HepG2 (cell line): ENCODE results near the gene KTI12. TPM values are rescaled to one million over a fixed set of nuclear protein-coding genes. Genes with fewer than 3 reads are reported as not detected.

Source experiments
- ATF2 ChIP-seq: sonication (generic); formaldehyde crosslinking; IDR thresholded peaks from 2 replicates; pipeline ENCODE4 v1.4.0; 2020; ENCODE audit warnings: missing genetic modification reagents
- HES4 ChIP-seq: sonication (generic); formaldehyde crosslinking; IDR thresholded peaks from 2 replicates; pipeline ENCODE4 v1.9.0; 2021; ENCODE audit warnings: mild to moderate bottlenecking, missing genetic modification reagents, borderline replicate concordance
- HMG20A ChIP-seq: IDR thresholded peaks from 2 replicates; pipeline ENCODE4 v1.6.1; 2016; ENCODE audit warnings: borderline replicate concordance
- MAFF ChIP-seq: IDR thresholded peaks from 2 replicates; pipeline ENCODE4 v1.6.1; 2011; ENCODE audit warnings: low read depth, low read length, improper control_type of control experiment
- MYNN ChIP-seq: sonication (generic); formaldehyde crosslinking; IDR thresholded peaks from 2 replicates; pipeline ENCODE4 v1.4.0; 2020; ENCODE audit warnings: mild to moderate bottlenecking, low read depth, missing genetic modification reagents
- NR2F1 ChIP-seq, 2 experiments: fragments of 450-650 bp in 1 of 2; formaldehyde crosslinking in 1 of 2; IDR thresholded peaks; 2 replicates each; pipeline versions ENCODE4 v1.5.0 to v1.6.1; 2016 to 2020; ENCODE audit warnings: mild to moderate bottlenecking in 1 of 2, missing compliant biosample characterization in 1 of 2, missing genetic modification reagents in 1 of 2, moderate library complexity in 1 of 2
- SRY ChIP-seq: sonication (generic); formaldehyde crosslinking; IDR thresholded peaks from 2 replicates; pipeline ENCODE4 v1.8.0; 2022; ENCODE audit warnings: mild to moderate bottlenecking, missing genetic modification reagents
- SUZ12 ChIP-seq: fragments of 150-350 bp; IDR thresholded peaks from 2 replicates; pipeline ENCODE4 v1.6.1; 2014; ENCODE audit warnings: low read depth, low read length
- ZBTB34 ChIP-seq: sonication (generic); formaldehyde crosslinking; IDR thresholded peaks from 2 replicates; pipeline ENCODE4 v1.8.0; 2022; ENCODE audit warnings: mild to moderate bottlenecking, missing genetic modification reagents
- ZFP90 ChIP-seq: sonication (generic); formaldehyde crosslinking; IDR thresholded peaks from 2 replicates; pipeline ENCODE4 v1.8.0; 2022; ENCODE audit warnings: missing genetic modification reagents, mild to moderate bottlenecking, inconsistent platforms, borderline replicate concordance
- ZNF329 ChIP-seq: sonication (generic); formaldehyde crosslinking; IDR thresholded peaks from 2 replicates; pipeline ENCODE4 v1.9.0; 2021; ENCODE audit warnings: low read depth, mild to moderate bottlenecking, missing genetic modification reagents
- ZNF550 ChIP-seq: sonication (generic); formaldehyde crosslinking; IDR thresholded peaks from 2 replicates; pipeline ENCODE4 v1.4.0; 2020; ENCODE audit warnings: mild to moderate bottlenecking, missing genetic modification reagents, borderline replicate concordance
- ZNF646 ChIP-seq: sonication (generic); formaldehyde crosslinking; IDR thresholded peaks from 2 replicates; pipeline ENCODE4 v1.9.0; 2021; ENCODE audit warnings: mild to moderate bottlenecking, missing genetic modification reagents
- ZNF883 ChIP-seq: sonication (generic); formaldehyde crosslinking; IDR thresholded peaks from 2 replicates; pipeline ENCODE4 v1.5.1; 2020; ENCODE audit warnings: mild to moderate bottlenecking, missing genetic modification reagents; ENCODE audit errors: not compliant biosample characterization
- polyA plus RNA-seq, 8 experiments: library from polyadenylated mRNA; depleted of rRNA in 3 of 8; stranded (reverse) in 7 of 8; unstranded in 1 of 8; fragments of >200 nt; fragmentation: Illumina TruSeq in 4 of 8; extraction: Trizol in 4 of 8; gene quantifications; 2 replicates each; pipeline versions ENCODE4 v1.2.1 to v1.2.3, GENCODE V29; 2011 to 2016; ENCODE audit warnings: low read depth in 4 of 8, missing spikeins in 1 of 8, mixed read lengths in 1 of 8; ENCODE audit not compliant: insufficient read depth in 1 of 8
- total RNA-seq, 5 experiments: library from RNA; depleted of rRNA; stranded (reverse); fragments of >200 nt; fragmentation: Illumina TruSeq; extraction: Trizol; gene quantifications; 2 replicates each; pipeline ENCODE4 v1.2.3, GENCODE V29; 2016; ENCODE audit warnings: low read depth in 1 of 5

KTI12 gene
- total and polyA plus RNA-seq, 2 of the 13 experiments (the other 11 are each of a cell fraction or from before 2014, with no cell fraction given): 7.4 to 10.2 TPM

- TF ChIP-seq ATF2 (CRISPR knock-in tag) (no peak), ZBTB34 (CRISPR knock-in tag) (peak; percentile 37; the same call in 1 of the 2 replicates), HMG20A (CRISPR knock-in tag) (no peak), ZNF646 (CRISPR knock-in tag) (no peak; the same call in 1 of the 2 replicates), MAFF (no peak), ZNF329 (CRISPR knock-in tag) (0 out of 2 replicates have a peak, but pooled peaks have one; percentile 38), SUZ12 (no peak), ZNF550 (CRISPR knock-in tag) (no peak), NR2F1 (CRISPR knock-in tag; IDR thresholded peaks at IDR 0.05) (no peak), HES4 (CRISPR knock-in tag) (no peak), SRY (CRISPR knock-in tag) (peak; percentile 86), ZNF883 (CRISPR knock-in tag) (peak; percentile 74), MYNN (CRISPR knock-in tag) (no peak), ZFP90 (CRISPR knock-in tag) (peak; percentile 68; the same call in 1 of the 2 replicates)
Observed at GRCh38 chr1:52033190-52034049, at the start of gene KTI12 (continued).
